Stimulated activated CD4-positive, alpha-beta T cell treated with anti-CD3 and anti-CD28 coated beads, Interleukin-4, amount 100 ng/mL, for 4 hours (primary cell): ENCODE measurements around the gene COL4A1.

Source experiments
- DNase-seq, 2 experiments: peaks; one replicate each; pipeline ENCODE4 v3.0.0-alpha.2; 2020

Gene COL4A1

DNA sequence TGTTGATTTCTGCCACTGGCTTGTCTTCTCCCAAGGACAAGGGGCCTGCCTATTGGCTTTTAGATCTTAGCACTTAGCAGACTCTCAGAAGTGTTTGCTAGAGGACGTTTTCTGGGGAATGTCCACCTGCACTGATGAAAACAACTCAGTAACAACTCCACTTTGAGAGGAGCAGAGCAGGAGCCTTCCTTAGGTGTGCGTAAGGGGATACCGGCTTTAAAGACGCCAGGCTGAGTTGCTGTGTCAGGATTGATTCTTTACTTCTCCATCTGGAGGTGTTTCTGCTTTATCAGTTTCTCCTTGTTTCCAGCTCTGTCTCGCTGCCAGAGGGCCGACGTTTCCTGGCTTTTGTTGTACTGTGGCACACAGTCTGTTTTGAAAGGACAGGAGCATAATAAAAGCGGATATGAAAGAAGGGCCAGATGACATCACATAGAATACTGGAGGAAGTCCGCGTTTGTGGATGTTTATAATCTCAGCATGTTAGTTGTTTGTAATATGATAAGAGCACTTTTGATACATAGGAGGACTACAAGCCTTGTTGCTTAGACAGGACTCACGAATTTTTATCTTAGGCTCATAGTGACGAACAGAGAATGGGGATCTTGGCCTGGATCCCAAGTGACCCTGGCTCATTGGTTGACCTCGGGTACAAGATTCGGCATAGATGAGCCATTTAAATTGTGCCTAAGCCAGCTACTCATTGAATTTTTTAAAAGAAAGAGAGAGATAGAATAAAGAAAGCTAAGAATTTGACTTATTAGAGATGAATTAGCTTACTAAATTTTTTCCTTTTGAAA, 34.7 kb upstream of the COL4A1 start:
- no peak for DNase-seq

DNA sequence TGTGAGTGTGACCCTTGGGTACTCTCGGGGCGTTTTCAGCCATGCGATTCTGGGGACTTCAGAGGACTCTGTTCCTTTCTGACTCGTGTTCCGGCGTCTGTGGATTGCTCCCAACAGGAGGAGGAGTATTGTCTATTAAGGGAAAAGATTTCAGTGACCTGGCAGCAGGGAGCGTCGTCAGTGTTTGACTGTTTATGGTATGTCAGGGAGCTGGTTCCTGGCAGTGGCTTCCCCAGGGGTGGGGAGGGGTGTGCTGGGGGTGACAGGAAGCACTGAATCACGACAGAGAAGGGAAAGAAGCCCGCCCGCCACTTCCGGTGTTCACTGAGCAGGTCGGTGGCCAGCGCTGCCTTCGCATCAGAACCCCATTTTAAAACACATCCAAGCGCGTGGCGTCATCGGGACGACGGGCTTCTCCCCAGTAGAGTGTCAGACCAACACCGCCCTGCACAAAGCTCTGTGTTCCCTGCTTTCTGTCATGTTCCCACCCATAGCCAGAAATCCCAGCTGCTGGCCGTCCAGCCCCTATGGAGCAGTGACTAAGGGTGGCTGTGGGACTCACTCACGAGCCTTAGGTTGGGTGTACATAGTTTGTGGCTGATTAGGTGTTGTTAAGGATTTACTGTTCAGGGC, 34.0 kb upstream of the COL4A1 start:
- peak; percentile 51 to 78 for DNase-seq

DNA sequence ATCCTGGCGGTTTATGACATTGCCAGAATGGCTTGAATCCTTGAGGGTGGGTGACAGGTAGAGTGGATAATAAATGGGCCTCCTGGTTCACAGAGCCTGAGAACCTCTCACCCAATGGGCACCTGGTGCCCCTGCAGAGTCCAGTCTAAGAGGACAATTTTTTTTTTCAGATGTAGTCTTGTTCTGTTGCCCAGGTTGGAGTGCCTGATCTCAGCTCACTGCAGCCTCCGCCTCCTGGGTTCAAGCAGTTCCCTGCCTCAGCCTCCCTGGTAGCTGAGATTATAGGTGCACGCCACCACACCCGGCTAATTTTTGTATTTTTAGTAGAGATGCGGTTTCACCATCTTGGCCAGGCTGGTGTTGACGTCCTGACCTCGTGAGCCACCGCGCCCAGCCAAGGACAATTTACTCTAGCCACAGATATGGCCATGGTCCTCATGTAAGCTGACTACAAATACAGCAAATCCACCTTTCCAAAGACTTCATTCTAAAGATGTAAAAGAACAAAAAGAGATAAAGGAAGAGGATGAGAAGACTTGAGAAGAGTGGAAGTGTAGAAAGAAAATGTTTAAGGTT, 33.1 kb upstream of the COL4A1 start:
- DNase-seq: no peak

DNA sequence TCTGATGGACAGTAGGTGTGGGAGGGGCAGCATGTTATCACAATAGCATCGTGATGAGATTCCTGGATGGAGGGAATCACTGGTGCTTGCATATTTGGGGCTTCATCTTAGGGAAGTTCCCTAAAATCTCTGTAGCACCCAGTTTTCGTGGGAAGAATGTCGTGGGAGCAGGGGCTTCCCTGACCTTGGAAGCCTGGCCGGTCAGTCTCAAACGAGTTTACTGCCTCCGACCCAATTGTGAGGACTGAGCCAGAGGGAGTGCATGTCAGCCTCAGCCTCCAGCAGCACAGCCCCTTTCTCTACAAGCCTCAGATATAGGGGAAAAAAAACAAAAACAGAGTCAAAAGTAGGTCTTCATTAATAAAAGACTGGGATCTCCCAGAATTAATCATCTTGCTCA, 32.3 kb upstream of the COL4A1 start:
- DNase-seq: no peak

DNA sequence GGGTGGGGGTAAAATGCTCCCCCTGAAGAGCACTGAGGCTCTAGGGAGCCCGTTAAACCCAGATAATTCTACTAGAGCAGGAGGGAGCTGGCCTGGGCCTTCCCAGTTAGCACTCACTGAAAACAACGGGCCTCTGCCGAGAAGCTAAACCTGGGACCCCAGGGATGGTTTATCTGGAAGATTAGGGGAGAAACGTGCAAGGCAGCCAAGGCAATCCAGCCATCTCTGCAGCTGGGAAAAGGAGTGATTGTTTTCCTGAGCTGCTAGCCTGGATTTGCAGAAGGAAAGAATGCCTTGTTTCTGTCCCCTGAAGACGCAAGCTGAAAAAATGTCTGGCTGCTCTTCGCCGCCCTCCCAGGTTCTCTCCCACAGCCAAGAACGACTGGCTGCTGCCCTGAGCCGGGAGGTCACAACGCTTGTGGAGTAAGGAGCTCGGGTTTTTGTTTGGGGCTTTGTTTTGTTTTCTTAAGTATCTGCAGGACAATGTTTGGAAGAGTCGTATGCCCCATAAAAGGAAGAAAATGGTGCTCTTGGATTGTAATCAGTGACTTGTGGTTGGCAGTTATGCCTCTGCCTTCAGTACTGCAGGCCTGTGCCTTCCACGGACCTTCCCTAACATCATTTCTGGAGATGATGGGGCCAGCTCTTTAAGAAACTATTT, 31.6 kb upstream of the COL4A1 start:
- DNase-seq: no peak

DNA sequence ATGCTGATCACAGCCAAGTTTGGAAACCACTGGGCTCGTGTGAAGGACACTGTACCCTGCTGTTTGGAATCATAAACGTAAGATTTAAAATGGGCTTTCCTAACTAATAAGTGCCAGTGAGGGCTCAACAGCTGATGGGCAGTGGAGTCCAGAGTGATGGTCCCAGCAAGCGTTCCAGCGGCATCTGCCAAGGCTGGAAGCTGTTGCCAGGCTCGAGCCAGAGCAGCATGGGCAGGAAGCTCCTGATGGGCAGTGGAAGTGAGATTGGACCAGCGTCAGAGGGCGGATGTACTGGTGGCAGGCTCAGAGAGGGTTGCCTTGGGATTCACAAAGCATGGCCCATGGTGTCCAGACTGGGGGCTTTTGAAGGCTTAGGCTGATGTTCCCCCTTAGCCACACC, 30.3 kb upstream of the COL4A1 start:
- DNase-seq: no peak

DNA sequence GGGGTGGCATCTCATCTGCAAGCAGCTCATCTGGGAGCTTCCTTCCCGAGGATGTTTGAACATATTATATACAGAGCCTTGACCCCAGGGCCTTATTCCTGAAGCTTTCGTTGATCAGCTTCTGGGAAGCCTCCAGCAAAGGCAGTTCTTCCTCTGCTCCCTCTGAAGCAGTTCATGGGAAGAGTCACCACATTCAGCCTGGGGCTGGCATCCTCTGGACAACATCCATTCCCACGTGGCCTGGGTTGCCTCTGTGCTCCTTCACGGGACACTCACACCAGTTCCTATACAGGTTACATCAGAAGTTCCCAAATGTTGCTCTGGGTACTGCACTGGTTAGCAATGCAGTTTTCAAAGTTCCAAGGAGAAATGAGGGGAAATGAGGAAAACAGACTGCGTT, 29.7 kb upstream of the COL4A1 start:
- no peak for DNase-seq

DNA sequence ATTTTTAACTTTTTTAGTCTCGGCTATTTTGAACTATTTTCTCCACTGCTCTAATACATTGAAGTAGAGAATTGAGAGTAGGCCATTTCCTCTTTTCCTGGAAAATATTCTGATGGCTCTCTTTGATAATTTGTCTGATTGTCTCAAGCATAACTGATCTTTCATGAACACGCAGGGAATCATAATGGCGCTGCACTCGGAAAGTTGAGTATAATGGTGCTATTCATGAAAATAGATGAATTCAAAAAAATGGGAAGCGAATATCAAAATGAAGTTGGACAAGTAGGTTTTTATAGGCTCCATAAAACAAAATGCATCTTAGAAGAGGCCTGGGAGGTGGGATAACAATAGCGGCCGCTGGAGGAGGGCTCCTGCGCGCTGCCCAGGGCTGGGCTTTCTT, 29.2 kb upstream of the COL4A1 start:
- DNase-seq: no peak

DNA sequence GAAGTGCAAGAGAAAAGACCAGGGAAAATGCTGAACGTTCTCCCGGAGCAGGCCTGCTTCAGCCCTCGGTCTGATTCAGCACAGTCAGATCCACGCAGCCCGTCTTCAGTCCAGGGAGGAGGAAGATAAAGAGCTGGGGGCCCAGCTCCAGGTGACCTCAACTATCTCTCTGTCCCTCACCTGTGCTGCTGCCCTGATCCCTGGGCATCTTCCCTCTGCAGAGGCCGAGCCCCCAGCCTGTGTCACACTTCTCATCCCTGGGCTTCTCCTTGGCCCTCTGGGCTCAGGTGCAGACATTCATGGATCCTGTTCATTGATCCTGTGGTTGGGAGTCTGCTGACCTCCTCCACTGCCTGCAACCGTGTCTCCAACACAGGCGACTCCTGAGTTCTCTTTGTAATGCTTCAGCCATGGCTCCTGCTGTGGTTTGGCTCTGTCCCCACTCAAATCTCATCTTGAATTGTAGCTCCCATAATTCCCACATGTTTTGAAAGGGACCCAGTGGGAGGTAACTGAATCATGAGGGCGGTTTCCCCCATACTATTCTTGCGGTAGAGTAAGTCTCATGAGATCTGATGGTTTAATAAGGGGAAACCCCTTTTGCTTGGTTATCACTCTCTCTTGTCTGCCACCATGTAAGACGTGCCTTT, 28.0 kb upstream of the COL4A1 start:
- DNase-seq: no peak

DNA sequence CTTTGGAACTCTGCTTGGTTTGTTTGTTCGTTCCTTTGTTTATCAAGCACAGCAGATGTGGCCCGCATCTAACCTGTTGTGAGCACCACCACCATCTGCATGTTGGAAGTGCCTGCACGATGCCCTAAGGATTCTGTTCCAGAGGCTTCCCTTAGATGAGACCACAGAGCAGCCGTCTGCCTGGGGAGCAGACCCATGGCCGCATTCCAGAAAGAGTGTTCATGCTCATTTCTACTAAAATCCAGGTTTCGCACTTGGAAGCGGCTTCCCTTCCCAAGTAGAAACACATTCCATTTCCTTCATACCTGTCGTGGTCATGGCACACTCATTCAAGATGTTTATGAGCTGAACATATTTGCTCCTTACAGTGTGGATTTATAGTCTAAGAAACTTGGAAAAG, 27.3 kb upstream of the COL4A1 start:
- no peak for DNase-seq

DNA sequence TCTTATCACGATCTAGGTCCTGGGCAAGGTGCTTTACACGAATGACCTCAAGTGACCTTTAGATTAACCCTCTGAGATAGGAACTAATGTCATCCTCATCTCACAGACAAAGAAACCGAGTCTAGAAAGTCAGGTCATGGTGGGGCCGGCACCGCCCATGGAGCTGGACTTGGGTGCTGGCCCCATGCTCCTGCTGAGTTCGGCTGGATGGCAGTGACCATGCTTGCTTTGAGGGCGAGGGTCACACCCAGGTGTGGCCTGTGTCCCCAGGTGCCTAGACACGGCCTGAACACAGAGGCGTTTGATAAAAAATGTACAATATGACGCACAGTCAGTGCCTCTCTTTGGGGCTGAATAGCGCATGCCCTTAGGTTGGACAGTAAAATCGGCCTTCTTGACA, 26.9 kb upstream of the COL4A1 start:
- DNase-seq: no peak

DNA sequence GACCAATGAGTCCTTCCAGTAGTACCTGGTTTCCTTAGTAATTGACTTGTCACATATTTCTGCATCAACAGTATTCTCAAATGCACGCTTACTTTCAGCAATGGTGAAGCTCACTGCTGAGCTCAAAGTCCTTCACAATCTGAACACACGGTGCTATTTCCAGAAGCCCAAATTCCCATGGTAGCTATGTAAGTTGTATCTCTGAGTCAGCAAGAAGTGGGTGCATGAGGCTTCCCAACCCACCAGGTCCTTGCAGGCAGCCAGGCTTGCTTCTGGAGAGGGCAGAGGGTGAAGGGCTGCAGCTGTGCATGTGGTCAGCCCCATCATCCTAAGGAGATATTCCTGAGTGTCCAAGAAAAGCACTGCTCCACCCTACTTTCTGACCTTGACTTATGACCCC, 25.8 kb upstream of the COL4A1 start:
- no peak for DNase-seq

DNA sequence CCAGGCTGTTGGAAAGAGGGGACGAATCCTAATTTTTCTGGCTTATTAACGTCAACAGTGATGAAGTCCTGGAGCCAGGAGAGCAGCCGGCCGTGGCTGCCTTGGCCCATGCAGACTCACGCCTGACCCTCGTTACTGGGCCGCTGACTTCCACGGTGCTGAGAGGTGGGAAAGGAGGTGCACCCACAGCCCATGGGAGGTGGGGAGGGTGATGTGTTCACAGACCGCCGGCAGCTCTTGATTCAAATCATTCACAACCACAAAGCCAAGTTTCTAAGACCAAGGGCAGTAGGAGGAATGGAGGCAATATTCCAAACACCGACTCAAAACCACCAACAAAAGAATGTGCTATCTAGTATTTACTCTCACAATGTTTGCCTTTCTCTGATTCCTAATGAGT, 24.4 kb upstream of the COL4A1 start:
- DNase-seq: no peak

DNA sequence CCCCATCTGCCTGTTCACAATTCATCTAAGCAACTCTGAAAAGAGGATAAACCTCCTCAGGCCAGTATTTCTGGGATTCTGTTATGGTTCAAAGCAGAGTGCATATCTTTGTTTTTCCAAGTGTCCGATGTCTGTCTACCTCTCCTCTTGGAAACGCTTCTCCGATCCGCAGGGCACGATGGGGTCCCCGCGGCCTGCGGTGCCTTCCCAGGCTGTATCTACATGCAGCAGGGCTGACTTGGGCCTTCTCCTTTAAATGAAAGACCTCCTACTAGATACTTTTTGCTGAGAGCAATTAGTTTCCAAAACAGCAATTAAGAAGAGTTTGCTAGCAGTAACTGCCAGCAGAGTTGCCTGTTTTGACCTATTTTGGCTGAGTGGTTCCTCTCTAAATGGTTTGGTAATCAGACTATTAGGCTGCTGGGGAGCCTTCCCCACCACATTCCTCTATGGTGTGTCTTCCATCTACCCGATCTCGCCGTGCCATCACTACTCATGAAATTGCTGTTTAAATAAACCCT, 23.6 kb upstream of the COL4A1 start:
- DNase-seq: no peak

DNA sequence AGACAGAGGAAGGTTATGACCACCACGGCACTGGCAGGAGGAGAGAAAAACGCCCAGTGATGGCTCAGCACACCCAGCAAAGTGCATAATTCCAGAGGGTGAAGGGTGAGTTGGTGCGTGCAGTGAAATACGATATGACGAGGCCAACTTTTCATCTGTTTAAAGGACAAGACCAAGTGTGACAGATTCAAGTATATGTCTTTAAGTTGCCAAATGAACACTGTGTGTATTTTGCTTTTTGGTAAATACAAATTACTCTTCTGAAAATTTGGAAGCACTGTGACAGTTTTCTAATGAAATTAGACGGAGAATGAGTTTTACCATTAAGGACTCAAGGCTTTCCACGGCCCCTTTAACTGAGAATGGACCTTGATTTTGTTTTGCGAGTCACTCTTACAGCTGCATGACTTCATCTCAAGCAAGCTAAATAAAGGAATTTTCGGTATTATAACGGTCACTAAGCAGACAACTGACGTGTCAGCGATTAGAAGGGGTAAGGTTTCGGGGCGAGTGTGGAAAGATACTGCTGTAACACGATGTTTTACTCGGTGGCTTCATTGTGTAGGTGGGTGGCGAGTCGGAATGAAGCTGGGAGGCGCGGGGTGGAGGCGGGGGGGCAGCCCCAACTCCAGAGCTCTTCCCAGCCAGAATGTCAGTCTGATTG, 23.0 kb upstream of the COL4A1 start:
- no peak for DNase-seq

DNA sequence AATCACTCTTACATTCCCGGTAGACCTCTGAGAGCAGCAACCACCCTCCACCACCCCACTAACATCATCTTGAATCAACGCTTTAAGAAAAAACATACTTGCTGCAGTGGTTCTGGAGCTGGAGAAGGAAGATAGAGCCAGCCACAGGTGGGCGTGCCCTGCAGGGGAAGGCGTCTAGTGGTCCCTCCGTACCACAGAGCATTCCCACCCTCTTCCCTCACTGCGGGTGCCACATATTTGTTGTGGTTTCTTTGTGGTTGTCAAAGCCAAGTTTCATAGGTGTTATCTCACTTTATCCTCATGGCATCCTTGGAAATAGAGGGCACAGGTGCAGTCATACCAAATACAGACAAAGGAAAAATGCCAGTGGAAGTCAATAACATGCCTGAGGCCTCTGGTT, 22.3 kb upstream of the COL4A1 start:
- no peak for DNase-seq

DNA sequence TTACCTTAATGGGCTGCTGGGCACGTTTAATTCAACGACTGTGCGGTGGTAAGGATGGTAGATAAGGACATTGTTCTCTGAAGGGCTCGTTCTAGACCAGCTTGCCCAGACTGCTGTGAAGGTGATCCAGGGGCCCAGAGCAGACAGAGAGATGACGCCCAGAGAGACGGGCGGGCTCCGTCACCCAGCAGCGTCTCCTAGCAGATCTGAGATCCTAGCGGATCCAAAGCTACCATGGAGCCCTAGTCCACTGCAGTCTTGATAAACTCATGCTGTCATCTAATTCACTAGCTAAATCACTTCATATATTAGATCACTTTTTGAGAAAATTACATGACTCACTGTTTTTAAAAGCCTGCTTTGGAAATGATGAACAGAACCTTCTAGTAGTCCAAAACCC, 21.6 kb upstream of the COL4A1 start:
- DNase-seq: no peak

DNA sequence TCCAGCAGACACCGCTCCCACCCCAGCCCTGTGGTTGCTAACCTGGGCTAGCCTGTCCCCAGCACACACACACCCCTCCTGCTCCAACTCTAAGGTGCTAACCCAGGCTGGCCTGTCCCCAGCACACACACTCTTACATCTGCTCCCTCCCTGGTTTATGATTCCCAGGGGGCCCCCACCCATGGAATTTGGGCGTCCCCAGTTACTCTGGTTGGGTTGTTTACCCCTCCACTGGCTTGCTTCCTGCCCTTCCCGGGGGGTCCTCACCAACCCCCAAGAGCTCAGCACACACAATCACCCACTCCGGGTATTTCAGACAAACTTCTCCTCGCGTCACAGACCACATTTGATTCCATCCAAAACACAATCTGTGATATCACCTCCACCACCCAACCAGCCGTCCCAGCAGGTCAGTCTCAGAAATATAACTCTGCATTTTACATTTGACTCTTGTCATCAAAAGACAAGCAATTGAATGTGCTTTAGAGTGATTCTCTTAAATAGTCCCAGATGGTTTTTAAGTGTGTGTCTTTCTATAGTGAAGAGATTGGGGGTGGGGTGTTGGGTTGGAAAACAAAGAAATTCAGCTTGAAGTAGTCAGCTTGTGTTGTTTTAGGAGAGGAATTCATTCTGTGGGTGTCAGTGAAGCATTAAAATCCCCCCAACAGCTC, 20.2 kb upstream of the COL4A1 start:
- no peak for DNase-seq

DNA sequence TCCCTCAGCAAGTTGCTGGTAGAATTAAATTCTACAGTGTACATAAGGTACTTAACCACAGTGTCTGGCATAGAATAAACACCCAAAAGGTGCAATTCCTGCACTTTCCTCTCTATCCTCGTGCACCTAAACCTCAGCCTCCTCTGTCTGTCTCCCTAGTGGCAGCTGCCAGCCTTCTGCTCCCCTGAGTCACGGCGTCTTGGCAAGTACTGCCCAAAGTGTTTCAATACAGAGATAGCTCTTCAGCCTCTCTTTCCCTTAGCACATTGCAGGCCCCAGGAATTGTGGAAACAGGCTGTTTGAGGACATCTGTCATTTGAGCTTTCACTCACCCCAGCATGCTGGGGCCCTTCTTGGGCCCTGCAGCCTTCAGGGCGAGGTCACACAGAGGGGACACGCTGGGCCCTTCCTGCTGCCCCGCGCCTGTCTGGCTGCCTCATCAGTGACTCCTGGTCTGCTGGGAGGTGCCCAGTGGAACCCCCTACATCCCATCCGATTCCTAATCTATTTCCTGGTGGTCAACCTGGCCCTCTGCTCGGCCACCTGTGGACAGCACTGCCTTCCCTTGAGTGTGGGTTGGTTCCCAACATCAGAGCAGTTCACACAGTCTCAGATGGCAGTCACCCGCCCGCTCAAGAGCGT, 19.4 kb upstream of the COL4A1 start:
- DNase-seq: no peak

DNA sequence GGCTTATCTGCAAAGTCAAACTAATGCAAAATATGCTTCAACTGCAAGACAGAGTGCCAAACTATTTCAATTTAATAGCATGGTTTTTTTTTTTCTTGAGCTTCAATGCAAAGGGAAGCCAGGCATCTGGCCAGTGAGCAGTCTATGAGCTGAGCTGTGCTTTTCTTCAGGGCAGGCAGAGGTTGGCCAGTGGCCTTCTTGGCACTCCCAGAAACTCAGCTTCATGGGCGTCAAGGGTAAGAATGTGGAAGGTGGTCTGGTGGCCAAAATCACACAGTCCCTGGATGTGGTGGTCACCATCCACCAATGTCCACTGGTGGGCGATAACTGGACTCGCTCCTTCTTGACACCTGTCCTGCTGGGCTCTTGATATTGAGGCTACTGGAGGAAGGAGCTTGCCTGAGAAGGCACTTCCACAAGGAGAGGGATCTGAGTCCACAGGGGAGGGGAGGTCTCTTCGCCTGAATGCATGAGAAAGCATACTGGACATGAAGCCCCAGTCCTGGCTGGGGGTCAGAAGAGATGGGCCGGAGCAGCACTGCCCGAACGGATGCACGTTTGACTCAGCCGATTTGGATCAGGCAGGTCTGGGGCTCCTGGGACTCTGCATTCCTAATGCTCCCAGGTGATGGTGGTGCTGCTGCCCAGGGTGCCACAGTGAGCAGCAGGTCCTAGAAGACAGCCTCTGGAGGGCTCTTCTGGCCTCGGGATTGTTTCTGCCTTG, 17.2 kb upstream of the COL4A1 start:
- no peak for DNase-seq
